Fibroblast of the aortic adventitia (primary cell): Measurements from ENCODE around the gene SNX19. TPM values are rescaled to one million over a fixed set of nuclear protein-coding genes. Genes with fewer than 3 reads are reported as not detected.

Source experiments
- DNase-seq: peaks from one replicate; pipeline ENCODE4 v3.0.0-alpha.2; 2010; ENCODE audit warnings: low read depth
- H3K4me3 ChIP-seq: 2 replicates; pipeline ENCODE4 v1.5.1; 2011; ENCODE audit warnings: low read depth, mild to moderate bottlenecking, control low read depth, low read length, moderate library complexity
- CTCF ChIP-seq: IDR thresholded peaks from 2 replicates; pipeline ENCODE4 v1.5.1; 2011; ENCODE audit warnings: mild to moderate bottlenecking, low read length, control low read depth, inconsistent platforms; ENCODE audit not compliant: insufficient read depth
- total RNA-seq: library from RNA; depleted of rRNA; stranded (reverse); fragments of >200 nt; gene quantifications from 2 replicates; pipeline ENCODE4 v1.2.3, GENCODE V29; 2012; ENCODE audit warnings: low replicate concordance

The SNX19 gene
- total RNA-seq, 1 donor = 133 TPM

DNA sequence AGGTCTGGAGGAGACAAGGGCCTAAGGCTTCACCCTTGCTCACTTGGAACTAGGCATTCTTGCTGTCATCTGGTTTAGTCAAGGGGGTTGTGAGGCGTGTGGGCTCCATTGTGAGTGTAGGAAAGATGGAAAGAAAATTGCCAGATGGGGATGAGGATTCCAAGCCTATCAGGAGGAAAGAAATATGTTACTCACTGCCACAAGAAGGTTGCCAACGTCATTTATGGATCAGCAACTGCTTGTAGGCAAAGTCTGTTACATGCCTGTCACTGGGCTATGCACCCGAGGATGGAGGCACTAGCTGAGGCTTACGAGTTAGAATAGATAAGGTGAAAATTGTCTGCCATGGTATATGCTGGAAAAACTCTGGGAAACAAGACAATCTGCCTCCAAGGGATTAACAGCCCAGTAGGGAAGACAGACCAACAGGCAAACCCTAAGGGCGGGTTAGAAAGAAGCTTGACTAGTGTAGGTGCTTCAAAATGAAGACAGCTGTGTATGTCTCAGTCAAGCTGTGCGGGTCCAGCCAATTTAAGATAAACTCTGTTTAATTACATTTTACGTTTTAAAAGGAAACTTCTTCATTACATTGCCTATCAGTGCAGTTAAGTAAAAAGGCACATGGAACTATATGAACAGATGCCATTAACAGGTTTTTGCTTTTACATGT, 47.4 kb downstream of the SNX19 start:
- TF ChIP-seq CTCF = no peak
- no peak for DNase-seq

GRCh38 chr11:130868086-130868710, 48.1 kb downstream of the SNX19 start:
- TF ChIP-seq CTCF = no peak
- DNase-seq = no peak
- no peak overlapping the region for H3K4me3 ChIP-seq

More for the DNA sequence above, 47.4 kb downstream of the SNX19 start:
- no peak overlapping the region for H3K4me3 ChIP-seq

- DNase-seq = no peak
- TF ChIP-seq CTCF = no peak
- H3K4me3 ChIP-seq = no peak overlapping the region
These were observed 49.4 kb downstream of the SNX19 start for GRCh38 chr11:130866831-130867230.

- no peak for DNase-seq
- no peak for TF ChIP-seq CTCF
- no peak overlapping the region for H3K4me3 ChIP-seq
These were observed 50.5 kb downstream of the SNX19 start for GRCh38 chr11:130865774-130866114.

GRCh38 chr11:130865091-130865773, 51.0 kb downstream of the SNX19 start:
- no peak for TF ChIP-seq CTCF
- H3K4me3 ChIP-seq = no peak overlapping the region
- DNase-seq = no peak

GRCh38 chr11:130861902-130862860, 54.1 kb downstream of the SNX19 start:
- peak; percentile 96 for DNase-seq
- peak; percentile 100 for TF ChIP-seq CTCF

More at GRCh38 chr11:130861902-130862860, 54.1 kb downstream of the SNX19 start:
- peak overlapping the region; percentile 32 for H3K4me3 ChIP-seq
